Measurements from ENCODE around the gene CTSV. TPM values are rescaled to one million over a fixed set of nuclear protein-coding genes. Genes with fewer than 3 reads are reported as not detected.
"Not testable (repeated sequence)": the region's sequence is repeated elsewhere in the genome, so short reads cannot be mapped to it uniquely, and the experiment has no call there.

The CTSV gene
- total RNA-seq, 1 donor from 2014 or later, result 10.5 TPM

GRCh38 chr9:97076238-97076637 is 37.3 kb upstream of the CTSV start:
- Mint-ChIP-seq H3K36me3 (ENCODE audit: insufficient read depth) (no peaks in the 10 kb centered on the region), H3K4me3 (ENCODE audit: low read depth) (no peak overlapping the region), H3K27me3 (peaks cover 17% of the 10 kb centered on the region), H3K9me3 (ENCODE audit: low read depth) (peaks cover 2% of the 10 kb centered on the region), H3K4me1 (ENCODE audit: low read depth) (peaks cover 4% of the 10 kb centered on the region), H3K27ac (no peak overlapping the region)
- no peak for DNase-seq (ENCODE audit: low spot score, unreplicated experiment)
- TF ChIP-seq, protein P1, sequence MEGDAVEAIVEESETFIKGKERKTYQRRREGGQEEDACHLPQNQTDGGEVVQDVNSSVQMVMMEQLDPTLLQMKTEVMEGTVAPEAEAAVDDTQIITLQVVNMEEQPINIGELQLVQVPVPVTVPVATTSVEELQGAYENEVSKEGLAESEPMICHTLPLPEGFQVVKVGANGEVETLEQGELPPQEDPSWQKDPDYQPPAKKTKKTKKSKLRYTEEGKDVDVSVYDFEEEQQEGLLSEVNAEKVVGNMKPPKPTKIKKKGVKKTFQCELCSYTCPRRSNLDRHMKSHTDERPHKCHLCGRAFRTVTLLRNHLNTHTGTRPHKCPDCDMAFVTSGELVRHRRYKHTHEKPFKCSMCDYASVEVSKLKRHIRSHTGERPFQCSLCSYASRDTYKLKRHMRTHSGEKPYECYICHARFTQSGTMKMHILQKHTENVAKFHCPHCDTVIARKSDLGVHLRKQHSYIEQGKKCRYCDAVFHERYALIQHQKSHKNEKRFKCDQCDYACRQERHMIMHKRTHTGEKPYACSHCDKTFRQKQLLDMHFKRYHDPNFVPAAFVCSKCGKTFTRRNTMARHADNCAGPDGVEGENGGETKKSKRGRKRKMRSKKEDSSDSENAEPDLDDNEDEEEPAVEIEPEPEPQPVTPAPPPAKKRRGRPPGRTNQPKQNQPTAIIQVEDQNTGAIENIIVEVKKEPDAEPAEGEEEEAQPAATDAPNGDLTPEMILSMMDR (IDR thresholded peaks at IDR 0.05; ENCODE audit: unreplicated experiment), result no peak

- TF ChIP-seq, protein P1 (IDR thresholded peaks at IDR 0.05; ENCODE audit: unreplicated experiment), result no peak
- Mint-ChIP-seq H3K27ac (no peak overlapping the region), H3K4me1 (ENCODE audit: low read depth) (peaks cover 4% of the 10 kb centered on the region), H3K9me3 (ENCODE audit: low read depth) (no peaks in the 10 kb centered on the region), H3K27me3 (peaks cover 17% of the 10 kb centered on the region), H3K36me3 (ENCODE audit: insufficient read depth) (no peaks in the 10 kb centered on the region), H3K4me3 (ENCODE audit: low read depth) (no peak overlapping the region)
- DNase-seq (ENCODE audit: low spot score, unreplicated experiment), result no peak
Measured at GRCh38 chr9:97075289-97075985, 36.5 kb upstream of the CTSV start.

- no peak overlapping the region for H3K4me3 Mint-ChIP-seq (ENCODE audit: low read depth)
- TF ChIP-seq, protein P1 (IDR thresholded peaks at IDR 0.05; ENCODE audit: unreplicated experiment), result no peak
- H3K9me3 Mint-ChIP-seq (ENCODE audit: low read depth), result no peaks in the 10 kb centered on the region
- H3K36me3 Mint-ChIP-seq (ENCODE audit: insufficient read depth), result no peaks in the 10 kb centered on the region
- peaks cover 10% of the 10 kb centered on the region for H3K4me1 Mint-ChIP-seq (ENCODE audit: low read depth)
- no peak overlapping the region for H3K27ac Mint-ChIP-seq
- peaks cover 11% of the 10 kb centered on the region for H3K27me3 Mint-ChIP-seq
- no peak for DNase-seq (ENCODE audit: low spot score, unreplicated experiment)
Measured at GRCh38 chr9:97073506-97073905, 34.6 kb upstream of the CTSV start.

- Mint-ChIP-seq H3K36me3 (ENCODE audit: insufficient read depth) (no peaks in the 10 kb centered on the region), H3K4me3 (ENCODE audit: low read depth) (no peak overlapping the region), H3K9me3 (ENCODE audit: low read depth) (no peaks in the 10 kb centered on the region), H3K27ac (no peak overlapping the region), H3K4me1 (ENCODE audit: low read depth) (peaks cover 10% of the 10 kb centered on the region), H3K27me3 (peaks cover 17% of the 10 kb centered on the region)
- TF ChIP-seq, protein P1 (IDR thresholded peaks at IDR 0.05; ENCODE audit: unreplicated experiment), result no peak
- no peak for DNase-seq (ENCODE audit: low spot score, unreplicated experiment)
Measured at GRCh38 chr9:97072285-97072776, 33.4 kb upstream of the CTSV start.

DNA sequence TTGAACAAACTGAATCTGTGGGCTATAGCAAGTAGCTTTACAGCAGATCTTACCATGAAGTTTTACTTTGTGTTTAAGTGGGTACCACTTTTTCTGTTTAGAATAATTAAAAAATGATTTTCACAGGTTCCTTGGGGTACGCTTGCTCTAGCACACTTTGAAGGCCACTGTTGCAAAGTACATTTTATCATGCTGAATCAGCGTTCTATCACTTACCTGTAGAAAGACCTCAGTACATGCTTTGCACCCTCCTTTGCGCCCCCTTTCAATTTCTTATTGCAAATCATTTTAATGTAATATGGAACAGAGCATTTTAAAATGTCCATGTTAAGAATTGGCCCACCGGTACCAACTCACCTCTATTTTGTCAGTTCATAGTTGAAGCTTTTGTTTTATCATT is 31.4 kb upstream of the CTSV start:
- not testable (repeated sequence) for H3K9me3 Mint-ChIP-seq (ENCODE audit: low read depth); DNase-seq (ENCODE audit: low spot score, unreplicated experiment); H3K27ac Mint-ChIP-seq; H3K4me1 Mint-ChIP-seq (ENCODE audit: low read depth); H3K36me3 Mint-ChIP-seq (ENCODE audit: insufficient read depth); H3K4me3 Mint-ChIP-seq (ENCODE audit: low read depth)
- H3K27me3 Mint-ChIP-seq, result peaks cover 17% of the 10 kb centered on the region

DNA sequence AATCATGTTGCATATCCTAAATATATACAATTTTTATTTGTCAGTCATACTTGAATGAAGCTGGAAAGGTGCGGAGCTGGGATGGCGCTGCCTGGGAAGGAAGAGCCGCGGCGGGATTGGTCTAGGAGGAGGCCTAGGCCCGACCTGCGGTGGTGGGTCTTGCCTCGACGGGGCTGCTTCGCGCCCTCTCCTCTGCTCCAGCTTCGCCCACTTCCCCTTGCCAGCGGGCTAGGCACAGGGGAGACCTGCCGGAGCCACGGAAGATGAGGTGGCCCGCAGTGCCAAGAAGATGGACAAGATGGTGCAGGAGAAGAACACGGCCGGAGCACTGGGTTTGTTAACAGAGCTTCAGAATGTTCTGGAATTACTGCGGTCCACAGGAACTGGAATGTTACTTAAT is 28.5 kb upstream of the CTSV start:
- TF ChIP-seq, protein P1 (IDR thresholded peaks at IDR 0.05; ENCODE audit: unreplicated experiment), result no peak
- Mint-ChIP-seq H3K36me3 (ENCODE audit: insufficient read depth) (peaks cover 2% of the 10 kb centered on the region), H3K4me3 (ENCODE audit: low read depth) (no peak overlapping the region), H3K9me3 (ENCODE audit: low read depth) (peaks cover 7% of the 10 kb centered on the region), H3K27me3 (peaks cover 9% of the 10 kb centered on the region), H3K4me1 (ENCODE audit: low read depth) (peaks cover 8% of the 10 kb centered on the region), H3K27ac (no peak overlapping the region)
- no peak for DNase-seq (ENCODE audit: low spot score, unreplicated experiment)

All from progenitor cell of endocrine pancreas (in vitro differentiated cells).